ENCODE results near the gene JMJD6. TPM values are rescaled to one million over a fixed set of nuclear protein-coding genes. Genes with fewer than 3 reads are reported as not detected.
A peak's percentile ranks its signal among the peaks of the same experiment; 100 is the strongest.

JMJD6 gene
- total RNA-seq, 2 donors from 2014 or later = 38.6 to 41.6 TPM

- H3K27ac ChIP-seq = no peak overlapping the region
- intact Hi-C loops (cut with DNase I) = loop anchor here (10.0 kb wide), 2 partner anchors 131 to 161 kb away; no protein-coding TSS in a partner anchor
- no peak for TF ChIP-seq CTCF (IDR thresholded peaks at IDR 0.05)
- no peak overlapping the region for H3K9ac ChIP-seq (ENCODE audit: low read depth in 2 of 2, low read length in 2 of 2)
- H3K4me1 ChIP-seq = peaks cover 3% of the 10 kb centered on the region
- H3K4me3 ChIP-seq = no peak overlapping the region
- H3K36me3 ChIP-seq = no peaks in the 10 kb centered on the region
- DNase-seq = no peak
- H3K9me3 ChIP-seq = no peaks in the 10 kb centered on the region
- no peaks in the 10 kb centered on the region for H3K27me3 ChIP-seq
These were observed 41.0 kb downstream of the JMJD6 start for GRCh38 chr17:76685366-76685765.

- Histone ChIP-seq H3K9me3 (no peaks in the 10 kb centered on the region), H3K4me1 (peaks cover 3% of the 10 kb centered on the region), H3K36me3 (no peaks in the 10 kb centered on the region), H3K27ac (no peak overlapping the region), H3K27me3 (no peaks in the 10 kb centered on the region), H3K9ac (ENCODE audit: low read depth in 2 of 2, low read length in 2 of 2) (no peak overlapping the region), H3K4me3 (no peak overlapping the region)
- intact Hi-C loops (cut with DNase I) = loop anchor here (5.0 to 10.0 kb wide), 3 partner anchors 57 to 160 kb away; no protein-coding TSS in a partner anchor
- DNase-seq = no peak
- TF ChIP-seq CTCF (IDR thresholded peaks at IDR 0.05) = no peak
These were observed 41.6 kb downstream of the JMJD6 start for GRCh38 chr17:76684756-76685155.

- intact Hi-C loops (cut with DNase I) = loop anchor here (5.0 to 10.0 kb wide), 3 partner anchors 57 to 159 kb away; no protein-coding TSS in a partner anchor
- Histone ChIP-seq H3K27ac (no peak overlapping the region), H3K36me3 (no peaks in the 10 kb centered on the region), H3K4me3 (no peak overlapping the region), H3K9me3 (no peaks in the 10 kb centered on the region), H3K9ac (ENCODE audit: low read depth in 2 of 2, low read length in 2 of 2) (no peak overlapping the region), H3K4me1 (peaks cover 3% of the 10 kb centered on the region), H3K27me3 (no peaks in the 10 kb centered on the region)
- TF ChIP-seq CTCF (IDR thresholded peaks at IDR 0.05) = no peak
- DNase-seq = no peak
These were observed 42.3 kb downstream of the JMJD6 start for GRCh38 chr17:76683921-76684745.

- Histone ChIP-seq H3K4me1 (peaks cover 3% of the 10 kb centered on the region), H3K9me3 (no peaks in the 10 kb centered on the region), H3K4me3 (no peak overlapping the region), H3K36me3 (no peaks in the 10 kb centered on the region), H3K27ac (no peak overlapping the region), H3K27me3 (no peaks in the 10 kb centered on the region), H3K9ac (ENCODE audit: low read depth in 2 of 2, low read length in 2 of 2) (no peak overlapping the region)
- intact Hi-C loops (cut with DNase I) = loop anchor here (5.0 to 10.0 kb wide), 3 partner anchors 56 to 158 kb away; no protein-coding TSS in a partner anchor
- no peak for DNase-seq
- TF ChIP-seq CTCF (IDR thresholded peaks at IDR 0.05) = no peak
These were observed 43.2 kb downstream of the JMJD6 start for GRCh38 chr17:76683011-76683755.

- DNase-seq = no peak
- intact Hi-C loops (cut with DNase I) = loop anchor here (5.0 to 10.0 kb wide), 3 partner anchors 55 to 157 kb away; no protein-coding TSS in a partner anchor
- peaks cover 3% of the 10 kb centered on the region for H3K4me1 ChIP-seq
These were observed 44.1 kb downstream of the JMJD6 start for GRCh38 chr17:76682296-76682695.

More at GRCh38 chr17:76682296-76682695, 44.1 kb downstream of the JMJD6 start:
- Histone ChIP-seq H3K27me3 (no peaks in the 10 kb centered on the region), H3K9me3 (no peaks in the 10 kb centered on the region), H3K36me3 (no peaks in the 10 kb centered on the region), H3K27ac (no peak overlapping the region), H3K9ac (ENCODE audit: low read depth in 2 of 2, low read length in 2 of 2) (peak overlapping the region in 1 of 2 donors; percentile 40), H3K4me3 (no peak overlapping the region)
- TF ChIP-seq CTCF (IDR thresholded peaks at IDR 0.05) = no peak

Data from colonic mucosa (tissue), 4 donors.